Measurements from ENCODE around the gene SOX9.

Gene SOX9

DNA sequence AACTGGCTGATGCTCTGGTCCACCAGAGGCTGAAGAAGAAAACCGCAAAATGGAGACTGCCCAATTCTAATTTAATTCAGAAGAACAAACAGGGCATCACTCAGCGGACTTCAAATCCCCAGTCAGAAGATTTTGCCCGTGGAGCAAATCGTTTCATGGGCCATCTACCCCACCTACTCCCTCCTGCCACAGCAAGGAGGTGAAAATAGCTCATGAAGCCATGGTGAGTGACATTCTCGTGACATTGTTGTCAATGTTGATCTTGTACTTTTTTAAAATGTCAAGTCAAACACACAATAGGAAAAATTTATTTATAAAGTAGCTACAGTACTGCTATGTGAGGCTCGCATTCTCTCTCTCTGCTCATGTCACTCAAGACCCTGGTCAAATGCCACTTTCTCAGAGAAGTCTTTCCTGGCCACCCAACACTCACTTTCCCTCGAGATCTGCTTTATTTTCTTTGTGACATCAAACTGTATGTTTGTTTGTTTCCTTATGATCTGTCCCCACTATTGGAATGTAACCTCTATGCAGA lies 31.3 kb upstream of the SOX9 start:
- TF ChIP-seq, protein P1, sequence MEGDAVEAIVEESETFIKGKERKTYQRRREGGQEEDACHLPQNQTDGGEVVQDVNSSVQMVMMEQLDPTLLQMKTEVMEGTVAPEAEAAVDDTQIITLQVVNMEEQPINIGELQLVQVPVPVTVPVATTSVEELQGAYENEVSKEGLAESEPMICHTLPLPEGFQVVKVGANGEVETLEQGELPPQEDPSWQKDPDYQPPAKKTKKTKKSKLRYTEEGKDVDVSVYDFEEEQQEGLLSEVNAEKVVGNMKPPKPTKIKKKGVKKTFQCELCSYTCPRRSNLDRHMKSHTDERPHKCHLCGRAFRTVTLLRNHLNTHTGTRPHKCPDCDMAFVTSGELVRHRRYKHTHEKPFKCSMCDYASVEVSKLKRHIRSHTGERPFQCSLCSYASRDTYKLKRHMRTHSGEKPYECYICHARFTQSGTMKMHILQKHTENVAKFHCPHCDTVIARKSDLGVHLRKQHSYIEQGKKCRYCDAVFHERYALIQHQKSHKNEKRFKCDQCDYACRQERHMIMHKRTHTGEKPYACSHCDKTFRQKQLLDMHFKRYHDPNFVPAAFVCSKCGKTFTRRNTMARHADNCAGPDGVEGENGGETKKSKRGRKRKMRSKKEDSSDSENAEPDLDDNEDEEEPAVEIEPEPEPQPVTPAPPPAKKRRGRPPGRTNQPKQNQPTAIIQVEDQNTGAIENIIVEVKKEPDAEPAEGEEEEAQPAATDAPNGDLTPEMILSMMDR (IDR thresholded peaks at IDR 0.05; ENCODE audit: borderline replicate concordance, insufficient read depth, low read depth, low read length), result no peak
- no peak overlapping the region for H3K4me3 ChIP-seq (ENCODE audit: low read depth, low read length)

DNA sequence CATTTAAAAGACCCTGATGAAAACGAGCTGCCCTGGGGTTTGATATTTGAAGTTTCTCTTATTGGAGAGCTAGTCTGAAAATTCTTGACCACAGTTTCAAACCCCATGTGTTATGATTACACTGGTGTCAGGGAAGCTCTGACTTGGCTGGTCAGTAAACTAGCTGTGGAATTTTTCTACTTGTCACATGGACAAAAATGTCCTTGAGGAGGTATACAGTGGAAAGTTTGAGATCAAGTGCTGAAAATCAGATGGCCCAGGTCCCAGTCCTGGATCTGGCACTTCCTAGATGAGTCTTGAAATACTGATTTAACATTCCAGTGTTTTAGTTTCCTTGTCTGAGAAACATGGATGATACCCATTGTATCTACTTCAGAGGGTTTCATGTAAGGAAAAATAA lies 30.7 kb upstream of the SOX9 start:
- TF ChIP-seq, protein P1 (IDR thresholded peaks at IDR 0.05; ENCODE audit: borderline replicate concordance, insufficient read depth, low read depth, low read length), result no peak
- no peak overlapping the region for H3K4me3 ChIP-seq (ENCODE audit: low read depth, low read length)

DNA sequence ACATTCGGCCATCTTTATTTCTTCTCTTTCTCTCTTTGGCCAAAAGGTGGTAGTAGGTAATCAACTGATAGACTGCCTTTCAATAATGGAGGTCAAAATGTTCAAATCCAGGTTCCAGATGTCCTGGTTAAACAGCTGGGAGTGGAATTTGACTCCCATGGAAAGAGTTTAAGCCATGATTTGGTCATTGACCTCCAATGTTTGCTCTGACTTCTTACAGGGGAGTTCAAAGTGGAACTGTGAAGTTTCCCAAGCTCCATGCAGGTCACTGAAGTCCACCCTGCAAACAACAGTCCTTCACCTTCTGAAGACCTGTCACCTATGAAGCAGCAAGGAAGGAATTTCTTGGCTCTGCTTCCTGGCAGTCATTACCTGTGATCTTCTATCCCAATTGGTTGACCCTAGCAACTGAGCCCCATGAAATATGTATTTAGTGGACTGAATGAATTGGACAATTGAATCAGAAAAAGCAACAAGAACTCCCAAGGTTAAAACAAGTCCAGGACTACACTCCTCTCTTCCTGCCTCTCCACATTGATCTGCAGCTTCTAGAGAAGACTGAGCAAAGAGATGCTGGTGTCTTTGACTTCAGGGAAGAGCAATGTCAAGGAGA lies 28.0 kb upstream of the SOX9 start:
- no peak overlapping the region for H3K4me3 ChIP-seq (ENCODE audit: low read depth, low read length)

DNA sequence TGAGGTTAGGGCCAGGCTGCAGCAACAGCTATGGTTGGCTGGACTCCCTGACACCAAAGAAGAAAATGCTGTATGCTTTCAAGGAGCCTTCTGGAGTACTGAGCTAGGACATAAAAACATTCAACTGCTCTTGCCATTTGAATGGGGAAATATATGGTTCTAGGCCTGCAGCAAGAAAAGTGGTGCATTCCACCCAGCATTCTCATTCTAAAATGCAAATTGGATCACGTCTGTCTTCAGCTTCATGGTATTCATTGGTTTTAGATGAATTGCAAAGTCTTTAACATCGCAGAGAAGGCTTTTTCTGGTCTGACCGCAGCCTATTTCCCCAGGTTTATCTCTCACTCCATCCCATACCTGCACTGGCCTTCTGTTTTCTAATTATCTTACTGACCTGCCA lies 27.1 kb upstream of the SOX9 start:
- TF ChIP-seq, protein P1 (IDR thresholded peaks at IDR 0.05; ENCODE audit: borderline replicate concordance, insufficient read depth, low read depth, low read length), result no peak
- H3K4me3 ChIP-seq (ENCODE audit: low read depth, low read length), result no peak overlapping the region

More for the DNA sequence above, 28.0 kb upstream of the SOX9 start:
- TF ChIP-seq, protein P1 (IDR thresholded peaks at IDR 0.05; ENCODE audit: borderline replicate concordance, insufficient read depth, low read depth, low read length), result no peak

DNA sequence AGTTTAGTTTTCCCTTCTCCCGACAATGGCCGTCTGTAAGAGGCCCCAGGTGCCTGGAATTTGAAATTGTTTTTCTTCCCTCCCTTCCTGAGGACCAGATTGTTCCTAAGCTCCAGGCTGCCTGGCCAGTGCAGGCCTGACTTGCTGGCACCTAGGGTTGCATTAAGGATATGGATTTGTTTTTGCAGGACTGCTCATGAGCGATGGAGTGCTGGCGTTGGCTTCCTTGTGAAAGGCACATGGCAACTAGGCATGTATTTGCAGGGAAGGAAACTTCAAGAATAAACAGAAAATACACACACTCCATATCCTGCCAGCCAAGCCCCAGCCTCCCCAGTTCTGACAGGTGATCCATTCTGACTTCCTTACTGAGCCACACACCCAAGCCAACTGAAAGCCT lies 25.5 kb upstream of the SOX9 start:
- TF ChIP-seq, protein P1 (IDR thresholded peaks at IDR 0.05; ENCODE audit: borderline replicate concordance, insufficient read depth, low read depth, low read length), result no peak
- no peak overlapping the region for H3K4me3 ChIP-seq (ENCODE audit: low read depth, low read length)

DNA sequence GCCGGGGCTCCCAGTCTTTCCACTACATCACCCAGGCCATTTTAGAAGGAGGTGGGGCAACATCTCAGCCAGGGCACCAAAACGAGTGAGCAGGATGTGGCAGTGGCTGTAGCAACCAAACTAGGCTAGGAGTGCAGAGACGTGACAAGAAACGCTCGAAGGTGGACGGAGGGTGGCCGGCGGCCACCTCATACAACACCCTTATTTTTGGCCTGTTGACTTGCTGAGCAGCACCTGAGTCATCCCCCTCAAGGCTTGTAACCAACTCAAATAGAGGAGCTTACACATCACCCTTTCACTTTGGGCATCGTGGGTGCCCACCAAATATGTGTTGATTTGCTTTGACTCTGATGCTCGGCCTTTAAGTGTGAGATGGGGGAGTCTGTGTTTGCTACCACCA lies 23.7 kb upstream of the SOX9 start:
- H3K4me3 ChIP-seq (ENCODE audit: low read depth, low read length), result no peak overlapping the region
- TF ChIP-seq, protein P1 (IDR thresholded peaks at IDR 0.05; ENCODE audit: borderline replicate concordance, insufficient read depth, low read depth, low read length), result no peak

DNA sequence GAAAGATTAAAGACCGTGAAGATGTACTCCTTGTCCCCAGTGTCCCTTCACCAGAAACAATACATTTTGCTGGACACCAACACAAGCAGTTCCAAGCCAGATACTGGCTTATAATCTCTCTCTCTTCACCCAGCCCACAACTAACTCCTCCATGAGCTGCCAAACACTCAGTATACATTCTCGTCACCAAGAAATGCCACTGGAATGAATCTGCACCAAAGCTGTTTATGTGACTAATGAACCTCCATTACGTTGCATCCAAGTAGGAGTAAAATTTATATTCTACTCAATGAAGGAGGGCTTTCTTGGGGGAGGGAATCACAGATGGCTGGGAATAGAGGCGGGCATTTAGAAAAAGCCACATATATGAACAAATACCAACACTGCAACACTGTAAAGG lies 20.9 kb upstream of the SOX9 start:
- TF ChIP-seq, protein P1 (IDR thresholded peaks at IDR 0.05; ENCODE audit: borderline replicate concordance, insufficient read depth, low read depth, low read length), result no peak
- H3K4me3 ChIP-seq (ENCODE audit: low read depth, low read length), result no peak overlapping the region

Data from GM12875 (cell line).